Endothelial cell of umbilical vein (primary cell): Measurements from ENCODE around the gene EFS. TPM values are rescaled to one million over a fixed set of nuclear protein-coding genes. Genes with fewer than 3 reads are reported as not detected.

Experiments
- BruUV-seq: library from RNA; stranded (reverse); fragments of 400-500 nt; replicated peaks from 2 replicates; lab custom pipeline; 2021; lab: Mats Ljungman, UMichigan
- CTCF ChIA-PET: fragments of 300-600, 350-600 bp; sonication (Branson Sonifier 250); formaldehyde crosslinking; loops from one replicate; lab custom pipeline; 2021; ENCODE audit warnings: antibody characterized with exemption, inconsistent platforms; lab: Charles Lee
- POLR2A ChIA-PET: fragments of 300-600, 350-600 bp; sonication (Branson Sonifier 250); formaldehyde crosslinking; loops from one replicate; lab custom pipeline; 2021; ENCODE audit warnings: antibody characterized with exemption, inconsistent platforms; lab: Charles Lee
- DNase-seq: peaks from one replicate; pipeline ENCODE4 v3.0.0-alpha.2; 2011; ENCODE audit warnings: low read depth, low spot score
- FAIRE-seq: peaks from 2 replicates; lab custom pipeline; 2011; peaks lifted over from hg19 to GRCh38; lab: Jason Lieb, UNC
- H2AFZ ChIP-seq: 2 replicates; pipeline ENCODE4 v1.6.0; 2012; ENCODE audit warnings: low read depth, low read length, control low read depth, inconsistent platforms
- H3K27ac ChIP-seq: 2 replicates; pipeline ENCODE4 v1.5.1; 2011; ENCODE audit warnings: low read depth, mild to moderate bottlenecking, control low read depth, low read length, moderate library complexity; ENCODE audit not compliant: insufficient read depth
- H3K27me3 ChIP-seq, 2 experiments: 2 replicates each; pipeline versions ENCODE4 v1.6.0 to v1.6.1; 2011; ENCODE audit warnings: low read length in 2 of 2, mixed read lengths in 1 of 2; ENCODE audit not compliant: control insufficient read depth in 2 of 2, insufficient read depth in 2 of 2
- H3K36me3 ChIP-seq, 2 experiments: 2 replicates in 1 of 2; 3 replicates in 1 of 2; pipeline ENCODE4 v1.5.1; 2011; ENCODE audit warnings: low read length in 2 of 2, mild to moderate bottlenecking in 1 of 2, moderate library complexity in 1 of 2; ENCODE audit not compliant: control insufficient read depth in 2 of 2, insufficient read depth in 2 of 2; ENCODE audit errors: extremely low read depth in 1 of 2
- H3K4me1 ChIP-seq: 3 replicates; pipeline ENCODE4 v1.5.1; 2011; ENCODE audit warnings: mild to moderate bottlenecking, low read length; ENCODE audit not compliant: control insufficient read depth, insufficient read depth; ENCODE audit errors: extremely low read depth
- H3K4me2 ChIP-seq: 2 replicates; pipeline ENCODE4 v1.6.1; 2011; ENCODE audit warnings: low read length, control low read depth, mixed read lengths; ENCODE audit not compliant: insufficient read depth
- H3K4me3 ChIP-seq, 3 experiments: fragments of 200-600 bp in 1 of 3; sonication (generic), shearing (Covaris generic) in 1 of 3; replicated peaks in 1 of 3; 2 replicates each; pipeline ENCODE4 v1.5.1; 2011 to 2016; ENCODE audit warnings: control low read depth in 3 of 3, low read length in 3 of 3, mild to moderate bottlenecking in 2 of 3, inconsistent platforms in 1 of 3, low read depth in 1 of 3, moderate library complexity in 1 of 3; ENCODE audit not compliant: insufficient read depth in 1 of 3
- H3K79me2 ChIP-seq: 2 replicates; pipeline ENCODE4 v1.6.0; 2012; ENCODE audit warnings: low read length, inconsistent platforms; ENCODE audit not compliant: control insufficient read depth, insufficient read depth
- H3K9ac ChIP-seq: replicated peaks from 2 replicates; pipeline ENCODE3; 2011; ENCODE audit warnings: low read length, control low read depth; ENCODE audit not compliant: insufficient read depth; ENCODE audit errors: extremely low read depth
- H3K9me1 ChIP-seq: replicated peaks from 3 replicates; pipeline ENCODE4 v1.6.0; 2011; ENCODE audit warnings: mild to moderate bottlenecking, low read length; ENCODE audit not compliant: control insufficient read depth, insufficient read depth; ENCODE audit errors: extremely low read depth
- H3K9me3 ChIP-seq: replicated peaks from 2 replicates; pipeline ENCODE4 v1.5.1; 2012; ENCODE audit warnings: low read length, inconsistent platforms; ENCODE audit not compliant: control insufficient read depth, insufficient read depth
- H4K20me1 ChIP-seq: replicated peaks from 2 replicates; pipeline ENCODE3; 2011; ENCODE audit warnings: mild to moderate bottlenecking, low read length; ENCODE audit not compliant: control insufficient read depth, insufficient read depth; ENCODE audit errors: extremely low read depth
- CTCF ChIP-seq, 2 donors: IDR thresholded peaks; 1 replicate in 1 of 2; 2 replicates in 1 of 2; pipeline ENCODE4 v1.5.1; 2011; ENCODE audit warnings: low read length in 2 of 2, mild to moderate bottlenecking in 2 of 2, moderate library complexity in 2 of 2, control low read depth in 1 of 2, inconsistent platforms in 1 of 2, low read depth in 1 of 2; ENCODE audit not compliant: insufficient read depth in 1 of 2; ENCODE audit errors: extremely low read depth in 1 of 2
- EZH2 ChIP-seq: IDR thresholded peaks from 2 replicates; pipeline ENCODE4 v1.6.1; 2012; ENCODE audit warnings: borderline replicate concordance, low read depth, mild to moderate bottlenecking, moderate library complexity, low read length, inconsistent platforms; ENCODE audit not compliant: severe bottlenecking
- FOS ChIP-seq: IDR thresholded peaks from 2 replicates; pipeline ENCODE4 v1.6.1; 2011; ENCODE audit warnings: mild to moderate bottlenecking, low read length, moderate library complexity, borderline replicate concordance; ENCODE audit not compliant: insufficient read depth
- GATA2 ChIP-seq: IDR thresholded peaks from 2 replicates; pipeline ENCODE4 v1.7.0; 2011; ENCODE audit warnings: low read depth, mild to moderate bottlenecking, moderate library complexity, mixed read lengths, low read length; ENCODE audit not compliant: insufficient read length, insufficient read depth
- JUN ChIP-seq: IDR thresholded peaks from 2 replicates; pipeline ENCODE4 v1.6.1; 2011; ENCODE audit warnings: borderline replicate concordance, low read depth; ENCODE audit not compliant: insufficient read length, insufficient read depth
- MAX ChIP-seq: IDR thresholded peaks from 2 replicates; pipeline ENCODE4 v1.6.1; 2011; ENCODE audit not compliant: insufficient read depth, insufficient read length
- MYC ChIP-seq: IDR thresholded peaks from one replicate; pipeline ENCODE4 v1.6.1; 2011; ENCODE audit warnings: mild to moderate bottlenecking, low read depth, low read length
- POLR2A ChIP-seq: IDR thresholded peaks from 2 replicates; pipeline ENCODE4 v1.6.1; 2012; ENCODE audit warnings: low read depth, mild to moderate bottlenecking, control low read depth, low read length
- POLR2AphosphoS5 ChIP-seq: IDR thresholded peaks from 2 replicates; pipeline ENCODE4 v1.6.1; 2012; ENCODE audit warnings: low read depth, mild to moderate bottlenecking, control low read depth, low read length, moderate library complexity; ENCODE audit not compliant: insufficient read depth
- dilution Hi-C: fragments of 300-500 bp; cut with MboI; formaldehyde crosslinking; loops from one replicate; pipeline ENCODE4 v1.15.0; 2019; ENCODE audit warnings: low sequenced_read_pairs; ENCODE audit not compliant: extremely low pct_ligation_motif_present
- intact Hi-C: fragments of 100-400 bp; cut with micrococcal nuclease; formaldehyde crosslinking; loops from one replicate; pipeline ENCODE4 v1.10.0; 2022
- polyA plus RNA-seq, 4 experiments: library from polyadenylated mRNA; depleted of rRNA in 3 of 4; stranded (reverse) in 3 of 4; unstranded in 1 of 4; fragments of >200 nt; gene quantifications; 2 replicates each; pipeline versions ENCODE4 v1.2.1 to v1.2.3, GENCODE V29; 2011 to 2012; ENCODE audit warnings: missing spikeins in 1 of 4
- total RNA-seq: library from RNA; stranded (reverse); gene quantifications from 2 replicates; pipeline ENCODE4 v1.2.3, GENCODE V29; 2021

EFS gene
- total and polyA plus RNA-seq, 2 donors (not counting 3 experiments of a cell fraction or from before 2014, with no cell fraction given), result 0.03 to 0.13 TPM

- no peaks in the 10 kb centered on the region for H3K4me1 ChIP-seq
- dilution Hi-C loops, result no loop called here
- H3K4me3 ChIP-seq, result no peak overlapping the region
- no peak overlapping the region for H2AFZ ChIP-seq
- no peaks in the 10 kb centered on the region for H3K9me3 ChIP-seq
- H3K9ac ChIP-seq, result no peak overlapping the region
- no peak overlapping the region for H3K27ac ChIP-seq
- no peaks in the 10 kb centered on the region for H3K36me3 ChIP-seq
- no peaks in the 10 kb centered on the region for H3K9me1 ChIP-seq
- no TSS peak for BruUV-seq
- ChIA-PET POLR2A (no interaction called here), CTCF (no interaction called here)
- no peaks in the 10 kb centered on the region for H3K79me2 ChIP-seq
- TF ChIP-seq POLR2A (no peak), MYC (no peak), MAX (no peak), EZH2 (no peak), JUN (no peak), FOS (no peak), CTCF (IDR thresholded peaks at IDR 0.05; ENCODE audit: extremely low read depth in 1 of 2, insufficient read depth in 1 of 2, low read depth in 1 of 2, low read length in 2 of 2) (no peak), GATA2 (no peak), POLR2AphosphoS5 (no peak)
- no peak for FAIRE-seq
- H3K4me2 ChIP-seq, result no peak overlapping the region
- no peaks in the 10 kb centered on the region for H4K20me1 ChIP-seq
- DNase-seq, result no peak
- no peaks in the 10 kb centered on the region for H3K27me3 ChIP-seq
- intact Hi-C loops, result no loop called here
Observed at GRCh38 chr14:23398348-23398747, 33.4 kb upstream of the EFS start.
